ENCODE data around the gene MAP1B.
A peak's percentile ranks its signal among the peaks of the same experiment; 100 is the strongest.

Gene MAP1B

DNA sequence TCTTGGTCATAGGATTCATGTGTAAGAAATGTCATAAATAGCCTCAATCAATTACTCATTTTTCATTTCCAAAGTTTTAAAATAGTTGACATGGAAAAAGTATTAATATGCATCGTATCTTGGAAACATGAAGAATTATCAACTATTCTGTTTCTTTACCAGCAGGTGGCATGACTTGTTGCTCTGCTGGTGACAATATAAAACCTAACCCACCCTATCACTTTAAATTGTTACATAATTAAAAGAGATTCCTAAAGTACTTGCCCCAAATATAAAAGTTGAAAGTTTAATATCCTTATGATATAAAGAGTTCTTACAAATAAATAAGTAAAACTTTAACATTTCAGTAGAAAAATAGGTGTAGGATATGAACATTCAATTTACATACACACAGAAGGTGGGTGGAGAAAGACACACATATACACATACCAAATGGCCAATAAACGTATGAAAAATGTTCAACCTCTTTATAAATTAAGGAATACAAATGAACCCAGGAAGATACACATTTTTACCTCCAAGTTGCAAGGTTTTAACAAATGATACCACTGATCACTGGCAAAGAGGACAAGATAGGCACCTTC, 30.6 kb downstream of the MAP1B start:
- Mint-ChIP-seq H3K4me1 (peaks cover 33% of the 10 kb centered on the region), H3K4me3 (no peak overlapping the region), H3K27ac (no peak overlapping the region), H3K36me3 (ENCODE audit: low read depth) (peaks cover 35% of the 10 kb centered on the region), H3K9me3 (no peaks in the 10 kb centered on the region), H3K27me3 (ENCODE audit: low read depth, poor library complexity) (no peaks in the 10 kb centered on the region)
- DNase-seq: no peak
- TF ChIP-seq, protein P1, sequence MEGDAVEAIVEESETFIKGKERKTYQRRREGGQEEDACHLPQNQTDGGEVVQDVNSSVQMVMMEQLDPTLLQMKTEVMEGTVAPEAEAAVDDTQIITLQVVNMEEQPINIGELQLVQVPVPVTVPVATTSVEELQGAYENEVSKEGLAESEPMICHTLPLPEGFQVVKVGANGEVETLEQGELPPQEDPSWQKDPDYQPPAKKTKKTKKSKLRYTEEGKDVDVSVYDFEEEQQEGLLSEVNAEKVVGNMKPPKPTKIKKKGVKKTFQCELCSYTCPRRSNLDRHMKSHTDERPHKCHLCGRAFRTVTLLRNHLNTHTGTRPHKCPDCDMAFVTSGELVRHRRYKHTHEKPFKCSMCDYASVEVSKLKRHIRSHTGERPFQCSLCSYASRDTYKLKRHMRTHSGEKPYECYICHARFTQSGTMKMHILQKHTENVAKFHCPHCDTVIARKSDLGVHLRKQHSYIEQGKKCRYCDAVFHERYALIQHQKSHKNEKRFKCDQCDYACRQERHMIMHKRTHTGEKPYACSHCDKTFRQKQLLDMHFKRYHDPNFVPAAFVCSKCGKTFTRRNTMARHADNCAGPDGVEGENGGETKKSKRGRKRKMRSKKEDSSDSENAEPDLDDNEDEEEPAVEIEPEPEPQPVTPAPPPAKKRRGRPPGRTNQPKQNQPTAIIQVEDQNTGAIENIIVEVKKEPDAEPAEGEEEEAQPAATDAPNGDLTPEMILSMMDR (IDR thresholded peaks at IDR 0.05): peak; percentile 27

DNA sequence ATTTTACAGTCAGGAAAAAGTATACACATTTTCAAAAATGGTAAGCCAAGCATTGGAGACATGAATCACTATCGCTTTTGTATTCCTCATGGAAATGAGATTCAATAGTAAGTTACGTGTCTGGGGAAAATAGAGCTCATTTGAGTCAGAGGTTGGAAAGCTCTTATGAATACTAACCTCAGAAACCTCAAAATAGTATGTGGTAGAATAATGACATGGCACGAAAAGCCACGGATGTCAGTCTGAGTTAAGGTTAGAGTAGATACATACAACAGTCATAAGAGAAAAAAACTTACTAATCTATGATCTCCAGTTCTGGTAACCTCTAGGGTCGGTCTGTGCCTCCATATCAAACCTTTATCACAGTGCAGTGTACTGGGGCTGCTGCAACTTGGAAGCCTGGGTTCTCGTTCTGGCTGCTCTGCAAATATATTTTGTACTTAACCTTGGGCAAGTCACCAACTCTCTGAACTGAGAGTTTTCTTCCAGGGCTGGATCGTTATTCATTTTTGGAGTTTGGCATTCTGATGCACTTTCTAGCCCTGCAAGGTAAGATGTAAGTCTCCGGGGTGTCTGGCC, 31.8 kb downstream of the MAP1B start:
- H3K27ac Mint-ChIP-seq: no peak overlapping the region
- TF ChIP-seq, protein P1 (IDR thresholded peaks at IDR 0.05): no peak
- no peak for DNase-seq
- peaks cover 33% of the 10 kb centered on the region for H3K4me1 Mint-ChIP-seq
- peaks cover 42% of the 10 kb centered on the region for H3K36me3 Mint-ChIP-seq (ENCODE audit: low read depth)
- no peak overlapping the region for H3K4me3 Mint-ChIP-seq
- H3K27me3 Mint-ChIP-seq (ENCODE audit: low read depth, poor library complexity): no peaks in the 10 kb centered on the region
- H3K9me3 Mint-ChIP-seq: no peaks in the 10 kb centered on the region

DNA sequence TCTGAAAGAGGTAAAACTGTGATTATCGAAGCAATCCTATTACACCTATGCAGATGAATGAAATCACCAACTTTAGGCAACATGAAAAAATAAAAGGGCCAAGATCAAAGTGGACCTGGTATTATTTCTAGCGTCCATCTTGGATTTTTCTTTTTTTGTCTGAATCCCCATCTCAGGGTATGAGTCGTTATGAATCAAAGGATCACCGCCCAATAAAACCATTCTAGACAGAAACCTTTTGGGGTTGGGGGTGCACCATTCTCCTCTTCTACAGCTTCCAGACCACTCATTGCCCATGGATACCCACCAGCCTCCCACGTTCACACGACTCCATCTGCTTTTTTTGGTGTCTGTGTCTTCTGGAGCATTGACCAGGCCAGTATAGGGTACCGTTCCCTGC, 33.4 kb downstream of the MAP1B start:
- peak overlapping the region; percentile 96 for H3K27ac Mint-ChIP-seq
- DNase-seq: no peak
- no peaks in the 10 kb centered on the region for H3K27me3 Mint-ChIP-seq (ENCODE audit: low read depth, poor library complexity)
- peaks cover 45% of the 10 kb centered on the region for H3K36me3 Mint-ChIP-seq (ENCODE audit: low read depth)
- TF ChIP-seq, protein P1 (IDR thresholded peaks at IDR 0.05): no peak
- H3K9me3 Mint-ChIP-seq: no peaks in the 10 kb centered on the region
- peaks cover 41% of the 10 kb centered on the region for H3K4me1 Mint-ChIP-seq
- H3K4me3 Mint-ChIP-seq: no peak overlapping the region

DNA sequence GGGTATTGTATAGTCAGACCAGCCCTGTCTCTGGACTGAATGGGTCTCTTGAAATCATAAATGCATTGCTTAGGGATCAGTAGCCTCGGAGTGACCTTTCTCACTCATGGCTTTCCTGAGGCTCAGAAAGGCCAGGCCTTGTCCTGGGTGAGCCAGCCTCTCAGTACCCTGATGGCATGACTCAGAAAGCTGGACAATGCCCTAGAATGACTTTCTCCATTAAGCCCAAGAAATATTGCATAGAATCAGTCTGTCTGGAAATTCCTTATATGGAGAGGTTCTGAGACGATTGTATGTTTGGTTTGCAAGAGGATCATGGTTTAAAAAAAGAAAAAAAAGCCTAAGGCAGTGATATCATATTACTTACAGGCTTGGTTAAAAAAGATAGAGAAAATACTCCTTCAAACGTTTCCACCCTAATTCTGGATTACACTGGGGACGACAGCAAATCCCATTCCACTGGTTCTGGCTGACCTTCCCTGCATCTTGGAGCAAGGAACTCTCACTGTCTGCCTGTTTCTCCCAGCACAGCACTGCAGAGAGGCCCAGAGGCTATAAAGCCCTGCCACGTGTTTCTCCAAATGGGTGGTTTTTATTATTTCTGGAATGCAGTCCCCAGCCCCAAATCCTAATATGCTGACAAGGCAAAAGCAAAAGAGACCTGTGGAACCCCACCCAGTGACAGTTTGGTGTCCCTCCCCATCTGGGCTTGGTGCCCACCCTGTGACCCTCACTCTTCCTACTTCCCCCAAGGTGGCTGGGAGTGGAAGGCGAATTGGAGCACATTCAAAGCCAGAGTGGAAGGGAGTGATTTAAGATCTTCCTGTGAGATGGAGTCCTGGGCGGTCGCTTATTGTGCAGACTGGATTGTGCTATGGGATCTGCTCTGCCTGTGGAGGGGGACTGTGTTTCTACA, 34.4 kb downstream of the MAP1B start:
- TF ChIP-seq, protein P1 (IDR thresholded peaks at IDR 0.05): no peak
- DNase-seq: no peak
- Mint-ChIP-seq H3K4me3 (no peak overlapping the region), H3K36me3 (ENCODE audit: low read depth) (peaks cover 48% of the 10 kb centered on the region), H3K4me1 (peaks cover 44% of the 10 kb centered on the region), H3K27ac (peak overlapping the region; percentile 96), H3K27me3 (ENCODE audit: low read depth, poor library complexity) (no peaks in the 10 kb centered on the region), H3K9me3 (no peaks in the 10 kb centered on the region)

DNA sequence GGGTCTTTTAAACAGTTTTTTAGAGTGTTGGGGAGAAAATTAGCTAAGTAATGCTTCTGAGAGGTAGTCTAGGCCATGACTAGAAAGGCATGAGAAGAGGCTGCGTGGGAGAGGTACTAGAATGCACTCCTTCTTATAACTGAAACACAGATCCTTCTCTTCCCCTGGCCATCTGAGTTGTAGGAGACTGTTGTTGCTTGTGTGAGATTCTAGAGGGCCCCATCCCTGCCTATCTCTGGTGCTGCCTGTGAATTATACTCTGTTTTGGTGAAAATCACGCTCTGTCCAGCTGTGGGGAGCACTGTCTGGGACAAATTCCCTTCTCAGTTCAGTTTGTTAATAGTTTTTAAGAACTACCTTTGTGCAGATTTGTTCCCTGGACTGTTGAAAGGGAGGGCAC, 37.5 kb downstream of the MAP1B start:
- Mint-ChIP-seq H3K27ac (peak overlapping the region; percentile 95), H3K9me3 (no peaks in the 10 kb centered on the region), H3K4me1 (peaks cover 66% of the 10 kb centered on the region), H3K36me3 (ENCODE audit: low read depth) (peaks cover 55% of the 10 kb centered on the region), H3K27me3 (ENCODE audit: low read depth, poor library complexity) (no peaks in the 10 kb centered on the region), H3K4me3 (no peak overlapping the region)
- TF ChIP-seq, protein P1 (IDR thresholded peaks at IDR 0.05): no peak
- DNase-seq: no peak
